HG03064 (cell line): ENCODE results near the gene TMEM154.

Source experiments
- ATAC-seq: cut with Tn5 transposase; IDR thresholded peaks from one replicate; pipeline ENCODE4 v1.9.1; 2021; ENCODE audit warnings: low read depth; ENCODE audit not compliant: unreplicated experiment

The TMEM154 gene

GRCh38 chr4:152601156-152601555 lies 78.6 kb downstream of the TMEM154 start:
- ATAC-seq, result no peak

GRCh38 chr4:152599636-152600035 lies 80.2 kb downstream of the TMEM154 start:
- no peak for ATAC-seq

- ATAC-seq, result no peak
Measured at GRCh38 chr4:152599095-152599494, 80.7 kb downstream of the TMEM154 start.

DNA sequence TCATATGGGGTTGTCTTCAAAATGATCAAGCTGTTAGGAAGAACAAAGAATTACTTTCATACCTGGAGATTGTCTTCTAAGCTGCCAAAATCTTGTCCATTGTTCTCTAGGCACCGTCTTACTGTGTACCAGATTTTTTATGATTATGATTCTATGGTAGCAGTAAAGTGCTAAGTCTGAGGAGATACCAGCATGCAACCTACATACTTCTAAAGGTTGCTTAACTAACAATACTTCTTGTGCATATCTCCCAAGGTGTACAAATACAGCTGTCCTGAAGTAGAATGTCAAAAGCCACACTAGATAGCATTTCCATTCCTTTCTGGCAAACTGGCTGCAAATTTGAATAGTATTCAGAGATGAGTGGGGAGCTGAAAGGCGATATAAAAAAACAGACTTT lies 81.3 kb downstream of the TMEM154 start:
- no peak for ATAC-seq

DNA sequence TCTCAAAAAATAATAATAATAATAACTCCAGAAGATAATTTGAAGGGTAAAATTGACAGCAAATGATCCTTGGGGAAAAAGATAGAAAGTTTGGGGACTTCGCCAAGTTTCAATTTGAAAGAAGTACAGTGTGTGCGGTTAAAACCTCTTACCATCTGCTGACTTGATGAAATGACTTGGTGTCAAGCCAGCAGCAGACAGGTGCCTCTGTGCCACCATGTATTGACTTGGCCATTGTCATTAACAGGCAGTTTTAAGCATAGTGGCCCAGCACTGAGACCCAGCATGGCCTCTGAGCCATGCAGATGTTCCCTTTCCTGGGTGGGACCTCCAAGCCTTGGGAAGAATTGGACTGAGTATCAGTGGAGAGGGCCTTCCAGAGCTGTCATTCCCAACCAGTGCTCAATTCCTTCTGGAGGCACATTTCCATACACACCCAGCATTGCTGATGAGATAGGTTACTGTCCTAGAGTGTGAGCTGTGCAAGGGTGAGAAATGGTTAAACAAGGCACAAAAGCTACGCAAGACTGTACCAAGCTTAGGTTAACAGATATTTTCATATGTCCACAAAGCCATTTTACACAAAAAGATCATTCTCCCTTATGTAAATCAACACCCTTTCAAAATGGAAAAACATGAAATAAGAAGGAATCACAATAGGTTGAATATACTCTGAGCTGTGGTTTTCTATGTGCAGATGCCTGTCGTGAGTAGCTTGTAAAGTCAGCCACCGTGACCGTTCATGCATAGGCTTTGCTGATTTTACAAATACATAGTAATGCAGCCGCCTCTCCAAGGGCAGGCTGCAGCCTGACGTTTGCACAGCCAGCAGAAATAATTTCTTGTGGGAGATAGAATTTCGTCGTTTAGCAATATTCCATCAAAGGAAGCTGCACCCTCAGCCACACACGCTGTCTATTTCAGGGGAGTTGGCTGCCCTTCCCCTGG lies 84.5 kb downstream of the TMEM154 start:
- peak; percentile 72 for ATAC-seq

GRCh38 chr4:152594057-152594456 lies 85.7 kb downstream of the TMEM154 start:
- ATAC-seq, result no peak

DNA sequence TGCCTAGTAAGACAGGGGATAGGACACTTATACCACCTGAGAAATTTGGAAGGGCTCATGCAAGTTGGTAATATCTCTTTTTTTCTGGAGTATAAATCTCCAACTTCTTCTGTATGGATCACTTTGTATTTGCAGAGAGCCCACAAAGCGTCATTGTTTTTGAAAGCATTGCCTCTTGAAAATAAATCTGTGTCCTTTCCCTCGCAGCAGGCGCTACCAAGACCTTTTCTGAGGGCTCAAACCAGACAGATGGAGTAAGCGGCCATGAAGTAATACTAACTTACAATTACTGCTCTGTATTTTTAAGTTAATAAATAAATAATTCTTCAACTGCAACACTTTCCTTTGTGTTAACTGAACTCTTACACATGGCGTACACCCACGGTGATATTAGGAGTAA lies 87.9 kb downstream of the TMEM154 start:
- no peak for ATAC-seq

GRCh38 chr4:152591396-152591795 lies 88.4 kb downstream of the TMEM154 start:
- ATAC-seq, result no peak

DNA sequence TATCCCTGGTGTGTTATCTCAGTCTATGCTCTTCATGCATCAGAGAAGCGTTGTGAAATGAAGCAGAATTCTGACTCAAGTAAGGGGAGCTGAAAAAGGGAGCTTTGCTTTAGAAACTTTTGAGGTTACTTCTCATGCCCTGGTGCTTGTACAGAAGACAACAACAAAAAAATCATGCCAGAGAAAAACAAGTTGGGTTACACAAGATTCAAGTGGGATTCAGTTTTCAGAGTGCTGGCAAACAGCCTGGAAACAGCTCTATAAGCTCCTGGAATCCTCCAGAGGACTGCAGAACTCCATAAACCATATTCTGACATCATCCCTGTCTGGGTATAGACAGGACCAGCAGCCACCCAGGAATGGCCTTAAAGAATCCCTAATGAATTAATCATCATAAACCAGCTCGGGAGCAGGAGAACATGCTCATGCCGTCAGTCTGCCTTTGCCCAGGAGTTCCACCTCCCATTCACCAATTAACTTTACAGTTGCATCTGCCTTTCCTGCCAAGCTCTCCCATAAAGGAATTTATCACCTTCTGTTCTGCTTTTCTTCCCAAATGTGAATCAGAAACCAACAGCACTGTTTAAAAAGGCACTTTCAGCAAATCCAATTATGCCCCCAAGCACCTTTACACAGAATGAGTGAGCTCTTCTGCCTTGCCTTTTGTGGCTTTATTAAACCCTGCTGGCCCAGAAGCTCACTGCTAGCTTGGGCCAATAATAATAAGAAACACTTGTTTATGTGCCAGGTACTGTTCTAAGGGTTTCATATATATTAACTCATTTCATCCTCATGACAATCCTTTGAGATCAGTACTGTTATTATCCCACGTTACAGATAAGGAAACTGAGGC lies 89.4 kb downstream of the TMEM154 start:
- ATAC-seq, result no peak

DNA sequence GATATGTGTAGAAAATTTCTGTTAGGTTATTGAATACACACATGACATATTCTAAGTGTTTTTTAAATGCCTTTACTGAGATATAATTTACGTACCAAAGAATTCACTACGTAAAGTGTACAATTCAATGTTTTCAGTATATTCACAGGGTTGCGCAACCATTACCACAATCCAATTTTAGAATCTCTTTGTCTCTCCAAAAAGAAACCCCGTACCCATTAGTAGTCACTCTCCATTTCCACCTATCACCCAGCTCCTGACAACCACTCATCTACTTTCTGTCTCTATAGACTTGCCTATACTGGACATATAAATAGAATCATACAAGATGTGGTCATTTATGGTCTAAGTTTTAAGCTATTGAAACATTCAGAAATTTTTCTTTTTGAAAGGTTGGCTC lies 90.9 kb downstream of the TMEM154 start:
- ATAC-seq, result no peak

- ATAC-seq, result no peak
Measured at GRCh38 chr4:152587127-152587526, 92.7 kb downstream of the TMEM154 start.

- no peak for ATAC-seq
Measured at GRCh38 chr4:152586668-152587067, 93.1 kb downstream of the TMEM154 start.

DNA sequence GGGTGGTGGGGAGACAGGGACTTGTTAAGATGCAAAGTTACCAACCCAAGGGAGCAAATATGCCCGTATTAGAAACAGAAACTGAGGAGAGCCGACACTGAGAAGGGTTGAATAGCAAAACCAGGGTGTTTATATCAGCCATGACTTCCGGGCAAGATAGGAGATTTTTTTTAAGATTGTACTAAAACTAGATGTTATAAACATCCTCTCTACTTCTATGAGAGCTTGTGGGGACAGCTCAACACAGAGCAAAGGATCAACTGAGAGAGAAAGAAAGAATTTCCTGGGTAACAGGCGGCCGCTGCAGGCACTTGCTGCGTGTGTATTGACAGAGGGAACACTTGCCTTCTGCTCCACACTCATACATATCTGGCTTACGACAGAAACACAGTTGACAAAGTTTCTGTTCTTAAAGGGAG lies 94.8 kb downstream of the TMEM154 start:
- ATAC-seq, result no peak

- ATAC-seq, result no peak
Measured at GRCh38 chr4:152581536-152582160, 98.1 kb downstream of the TMEM154 start.

GRCh38 chr4:152579916-152580315 lies 99.9 kb downstream of the TMEM154 start:
- ATAC-seq, result no peak

DNA sequence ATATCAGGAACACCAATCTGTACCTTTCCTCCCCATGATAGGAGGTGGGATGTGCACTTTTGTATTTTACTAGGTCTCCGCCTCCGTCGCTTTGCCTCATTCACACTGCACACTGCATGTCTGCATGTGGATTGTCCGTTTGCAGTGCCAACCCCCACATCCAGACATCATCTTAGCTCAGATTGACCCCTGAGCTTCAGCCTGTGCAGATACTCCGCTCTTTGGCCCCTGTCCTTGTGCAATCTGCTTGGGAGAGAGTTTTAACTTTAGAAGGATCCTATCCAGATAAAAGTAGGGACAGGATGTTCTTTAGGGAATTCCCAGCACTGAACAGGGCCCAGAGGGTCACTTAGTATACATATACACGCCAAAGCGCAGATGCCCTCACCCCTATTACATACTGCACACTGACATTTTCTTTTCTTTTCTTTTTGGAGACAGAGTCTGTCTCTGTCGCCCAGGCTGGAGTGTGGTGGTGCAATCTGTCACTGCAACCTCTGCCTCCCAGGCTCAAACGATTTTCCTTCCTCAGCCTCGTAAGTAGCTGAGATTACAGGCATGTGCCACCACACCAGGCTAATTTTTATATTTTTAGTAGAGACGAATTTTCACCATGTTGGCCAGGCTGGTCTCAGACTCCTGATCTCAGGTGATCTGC lies 100.6 kb downstream of the TMEM154 start:
- ATAC-seq, result no peak

DNA sequence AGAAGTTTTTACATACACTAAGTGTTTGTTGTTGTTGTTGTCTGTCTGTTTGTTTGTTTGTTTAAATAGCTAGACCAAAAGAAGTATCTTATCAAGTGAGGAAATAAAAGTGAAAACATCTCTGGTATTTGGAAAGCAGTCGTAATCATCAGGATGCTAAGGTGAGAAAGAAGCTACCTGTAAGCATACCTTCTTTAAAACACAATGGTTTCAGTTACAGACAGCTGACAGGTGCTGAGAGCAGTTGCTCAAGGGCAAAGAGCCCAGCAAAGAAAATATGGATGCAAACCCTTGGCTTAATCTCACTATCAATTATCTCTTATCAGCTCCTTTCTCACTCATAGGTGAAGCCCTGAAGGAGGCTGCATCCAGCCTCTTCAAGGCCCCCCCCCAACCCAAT lies 101.1 kb downstream of the TMEM154 start:
- no peak for ATAC-seq

GRCh38 chr4:152577708-152578396 lies 101.9 kb downstream of the TMEM154 start:
- no peak for ATAC-seq

- ATAC-seq, result no peak
Measured at GRCh38 chr4:152575533-152575932, 104.3 kb downstream of the TMEM154 start.

DNA sequence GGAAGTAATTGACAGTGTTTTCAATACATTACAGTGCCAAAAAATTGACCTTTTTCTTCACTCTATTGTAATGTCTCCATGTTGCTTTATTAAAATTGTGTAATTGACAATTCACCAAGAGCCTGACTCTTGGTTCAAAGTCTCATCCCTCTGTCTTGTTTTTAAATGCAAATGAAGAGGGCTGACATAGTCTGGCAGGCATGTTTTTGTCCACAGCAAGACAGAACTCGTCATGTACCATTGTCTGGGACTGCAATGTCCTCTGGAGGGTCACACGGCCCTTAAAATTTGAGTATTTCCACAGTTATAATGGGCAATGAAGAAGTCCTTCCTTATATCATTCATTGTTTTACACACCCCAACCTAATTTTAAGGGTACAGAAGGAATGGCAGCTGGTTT lies 105.9 kb downstream of the TMEM154 start:
- no peak for ATAC-seq
